ENCODE measurements around the gene HELZ2.

HELZ2 gene

DNA sequence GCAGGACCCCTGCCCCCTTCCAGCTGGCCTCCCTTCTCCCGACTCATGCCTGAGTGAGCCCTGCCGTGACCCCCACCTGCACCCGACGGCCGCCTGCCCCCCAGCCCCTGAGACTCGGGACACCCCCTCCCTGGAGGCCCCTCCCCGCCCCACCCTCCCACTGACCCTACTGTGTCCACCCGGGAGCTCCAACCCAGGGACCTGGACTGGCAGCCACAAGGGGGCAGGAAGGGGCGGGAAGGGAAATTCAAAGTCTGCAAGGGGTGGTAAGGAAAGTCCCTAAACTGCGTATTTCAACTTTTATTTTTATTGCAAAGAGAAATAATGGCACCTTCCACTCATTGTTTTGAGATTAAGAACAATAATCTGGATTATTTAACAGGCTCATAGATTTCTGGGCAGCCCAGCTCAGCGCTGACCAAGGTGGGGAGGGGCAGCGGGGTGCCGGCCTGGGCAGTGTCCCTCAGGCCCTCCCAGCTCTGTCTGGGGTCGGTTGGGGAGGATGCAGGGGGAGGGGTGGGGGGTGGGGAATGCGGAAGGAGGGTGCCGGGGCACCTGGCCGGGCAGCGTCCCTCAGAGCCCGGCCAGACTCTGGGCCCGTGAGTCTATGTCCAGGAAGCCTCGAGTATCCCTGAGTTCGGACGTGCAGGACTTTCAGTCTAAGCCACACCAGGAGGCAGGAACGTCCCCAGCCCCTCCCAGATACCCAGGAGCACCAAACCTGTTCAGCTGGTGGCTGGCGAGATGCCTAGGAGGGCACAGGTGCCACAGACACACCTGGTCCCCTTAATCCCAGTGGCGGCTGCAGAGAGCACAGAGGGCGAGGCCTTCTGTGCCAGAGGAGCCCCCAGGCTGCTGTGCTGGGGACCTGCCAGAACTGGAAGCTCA is 35.6 kb downstream of the HELZ2 start:
- ChIA-PET POLR2A (interaction anchor here (0.6 to 3.2 kb wide), 8 partner anchors 17 to 583 kb away, joined by 3 to 12 read pairs (median 4); partner anchors contain the start of gene HELZ2), CTCF (interaction anchor here (0.5 to 2.5 kb wide), 21 partner anchors 8 to 582 kb away, joined by 3 to 9 read pairs (median 4); partner anchors contain the start of genes PRPF6 and SAMD10)
- Histone ChIP-seq H3K9me3 (ENCODE audit: control insufficient read depth, insufficient read depth, low read depth, low read length) (no peaks in the 10 kb centered on the region), H3K4me1 (ENCODE audit: control insufficient read depth, insufficient read depth, low read length) (no peaks in the 10 kb centered on the region), H3K27ac (ENCODE audit: extremely low read depth, low read depth, low read length) (no peak overlapping the region), H3K4me3 (ENCODE audit: low read depth, low read length) (peak overlapping the region; percentile 23), H3K36me3 (ENCODE audit: control insufficient read depth in 2 of 2, insufficient read depth in 1 of 2, low read length in 2 of 2) (no peaks in the 10 kb centered on the region)
- no peak for TF ChIP-seq ZNF654 (tag by site-specific recombination; IDR thresholded peaks at IDR 0.05; ENCODE audit: low read depth)
- peak; percentile 4; the same call in 1 of the 2 replicates for TF ChIP-seq ZNF600 (tag by site-specific recombination; IDR thresholded peaks at IDR 0.05)
- TF ChIP-seq GLI4 (tag by site-specific recombination; IDR thresholded peaks at IDR 0.05): no peak
- no peak for TF ChIP-seq ZNF555 (tag by site-specific recombination; conservative IDR thresholded peaks at IDR 0.05)
- no peak for TF ChIP-seq KLF8 (tag by site-specific recombination; IDR thresholded peaks at IDR 0.05)
- TF ChIP-seq ZBTB21 (tag by site-specific recombination; IDR thresholded peaks at IDR 0.05): no peak
- TF ChIP-seq, protein P1, sequence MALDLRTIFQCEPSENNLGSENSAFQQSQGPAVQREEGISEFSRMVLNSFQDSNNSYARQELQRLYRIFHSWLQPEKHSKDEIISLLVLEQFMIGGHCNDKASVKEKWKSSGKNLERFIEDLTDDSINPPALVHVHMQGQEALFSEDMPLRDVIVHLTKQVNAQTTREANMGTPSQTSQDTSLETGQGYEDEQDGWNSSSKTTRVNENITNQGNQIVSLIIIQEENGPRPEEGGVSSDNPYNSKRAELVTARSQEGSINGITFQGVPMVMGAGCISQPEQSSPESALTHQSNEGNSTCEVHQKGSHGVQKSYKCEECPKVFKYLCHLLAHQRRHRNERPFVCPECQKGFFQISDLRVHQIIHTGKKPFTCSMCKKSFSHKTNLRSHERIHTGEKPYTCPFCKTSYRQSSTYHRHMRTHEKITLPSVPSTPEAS (tag by site-specific recombination; IDR thresholded peaks at IDR 0.05): no peak
- TF ChIP-seq, protein P2, sequence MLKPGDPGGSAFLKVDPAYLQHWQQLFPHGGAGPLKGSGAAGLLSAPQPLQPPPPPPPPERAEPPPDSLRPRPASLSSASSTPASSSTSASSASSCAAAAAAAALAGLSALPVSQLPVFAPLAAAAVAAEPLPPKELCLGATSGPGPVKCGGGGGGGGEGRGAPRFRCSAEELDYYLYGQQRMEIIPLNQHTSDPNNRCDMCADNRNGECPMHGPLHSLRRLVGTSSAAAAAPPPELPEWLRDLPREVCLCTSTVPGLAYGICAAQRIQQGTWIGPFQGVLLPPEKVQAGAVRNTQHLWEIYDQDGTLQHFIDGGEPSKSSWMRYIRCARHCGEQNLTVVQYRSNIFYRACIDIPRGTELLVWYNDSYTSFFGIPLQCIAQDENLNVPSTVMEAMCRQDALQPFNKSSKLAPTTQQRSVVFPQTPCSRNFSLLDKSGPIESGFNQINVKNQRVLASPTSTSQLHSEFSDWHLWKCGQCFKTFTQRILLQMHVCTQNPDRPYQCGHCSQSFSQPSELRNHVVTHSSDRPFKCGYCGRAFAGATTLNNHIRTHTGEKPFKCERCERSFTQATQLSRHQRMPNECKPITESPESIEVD (tag by site-specific recombination; IDR thresholded peaks at IDR 0.05): no peak
- no peak for TF ChIP-seq YY2 (tag by site-specific recombination; IDR thresholded peaks at IDR 0.05)
- TF ChIP-seq ZNF146 (tag by site-specific recombination; IDR thresholded peaks at IDR 0.05): no peak
- TF ChIP-seq ZNF416 (tag by site-specific recombination; IDR thresholded peaks at IDR 0.05): no peak
- TF ChIP-seq, protein P3, sequence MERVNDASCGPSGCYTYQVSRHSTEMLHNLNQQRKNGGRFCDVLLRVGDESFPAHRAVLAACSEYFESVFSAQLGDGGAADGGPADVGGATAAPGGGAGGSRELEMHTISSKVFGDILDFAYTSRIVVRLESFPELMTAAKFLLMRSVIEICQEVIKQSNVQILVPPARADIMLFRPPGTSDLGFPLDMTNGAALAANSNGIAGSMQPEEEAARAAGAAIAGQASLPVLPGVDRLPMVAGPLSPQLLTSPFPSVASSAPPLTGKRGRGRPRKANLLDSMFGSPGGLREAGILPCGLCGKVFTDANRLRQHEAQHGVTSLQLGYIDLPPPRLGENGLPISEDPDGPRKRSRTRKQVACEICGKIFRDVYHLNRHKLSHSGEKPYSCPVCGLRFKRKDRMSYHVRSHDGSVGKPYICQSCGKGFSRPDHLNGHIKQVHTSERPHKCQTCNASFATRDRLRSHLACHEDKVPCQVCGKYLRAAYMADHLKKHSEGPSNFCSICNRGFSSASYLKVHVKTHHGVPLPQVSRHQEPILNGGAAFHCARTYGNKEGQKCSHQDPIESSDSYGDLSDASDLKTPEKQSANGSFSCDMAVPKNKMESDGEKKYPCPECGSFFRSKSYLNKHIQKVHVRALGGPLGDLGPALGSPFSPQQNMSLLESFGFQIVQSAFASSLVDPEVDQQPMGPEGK (tag by site-specific recombination; IDR thresholded peaks at IDR 0.05): 0 out of 2 replicates have a peak, but pooled peaks have one; percentile 9
- peak; percentile 3; the same call in 1 of the 2 replicates for TF ChIP-seq KLF7 (tag by site-specific recombination; IDR thresholded peaks at IDR 0.05; ENCODE audit: borderline replicate concordance)
- TF ChIP-seq ZSCAN16 (tag by site-specific recombination; IDR thresholded peaks at IDR 0.05): no peak
- TF ChIP-seq WT1 (tag by site-specific recombination; IDR thresholded peaks at IDR 0.05): no peak
- no peak for TF ChIP-seq HOXA7 (CRISPR knock-in tag; IDR thresholded peaks at IDR 0.05; ENCODE audit: borderline replicate concordance)
- TF ChIP-seq RBAK (tag by site-specific recombination; IDR thresholded peaks at IDR 0.05): no peak
- no peak for TF ChIP-seq SP3 (tag by site-specific recombination; IDR thresholded peaks at IDR 0.05)
- no peak for TF ChIP-seq ZNF621 (tag by site-specific recombination; IDR thresholded peaks at IDR 0.05)
- TF ChIP-seq, protein P4, sequence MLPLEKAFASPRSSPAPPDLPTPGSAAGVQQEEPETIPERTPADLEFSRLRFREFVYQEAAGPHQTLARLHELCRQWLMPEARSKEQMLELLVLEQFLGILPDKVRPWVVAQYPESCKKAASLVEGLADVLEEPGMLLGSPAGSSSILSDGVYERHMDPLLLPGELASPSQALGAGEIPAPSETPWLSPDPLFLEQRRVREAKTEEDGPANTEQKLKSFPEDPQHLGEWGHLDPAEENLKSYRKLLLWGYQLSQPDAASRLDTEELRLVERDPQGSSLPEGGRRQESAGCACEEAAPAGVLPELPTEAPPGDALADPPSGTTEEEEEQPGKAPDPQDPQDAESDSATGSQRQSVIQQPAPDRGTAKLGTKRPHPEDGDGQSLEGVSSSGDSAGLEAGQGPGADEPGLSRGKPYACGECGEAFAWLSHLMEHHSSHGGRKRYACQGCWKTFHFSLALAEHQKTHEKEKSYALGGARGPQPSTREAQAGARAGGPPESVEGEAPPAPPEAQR (tag by site-specific recombination; IDR thresholded peaks at IDR 0.05): no peak
- TF ChIP-seq, protein P5, sequence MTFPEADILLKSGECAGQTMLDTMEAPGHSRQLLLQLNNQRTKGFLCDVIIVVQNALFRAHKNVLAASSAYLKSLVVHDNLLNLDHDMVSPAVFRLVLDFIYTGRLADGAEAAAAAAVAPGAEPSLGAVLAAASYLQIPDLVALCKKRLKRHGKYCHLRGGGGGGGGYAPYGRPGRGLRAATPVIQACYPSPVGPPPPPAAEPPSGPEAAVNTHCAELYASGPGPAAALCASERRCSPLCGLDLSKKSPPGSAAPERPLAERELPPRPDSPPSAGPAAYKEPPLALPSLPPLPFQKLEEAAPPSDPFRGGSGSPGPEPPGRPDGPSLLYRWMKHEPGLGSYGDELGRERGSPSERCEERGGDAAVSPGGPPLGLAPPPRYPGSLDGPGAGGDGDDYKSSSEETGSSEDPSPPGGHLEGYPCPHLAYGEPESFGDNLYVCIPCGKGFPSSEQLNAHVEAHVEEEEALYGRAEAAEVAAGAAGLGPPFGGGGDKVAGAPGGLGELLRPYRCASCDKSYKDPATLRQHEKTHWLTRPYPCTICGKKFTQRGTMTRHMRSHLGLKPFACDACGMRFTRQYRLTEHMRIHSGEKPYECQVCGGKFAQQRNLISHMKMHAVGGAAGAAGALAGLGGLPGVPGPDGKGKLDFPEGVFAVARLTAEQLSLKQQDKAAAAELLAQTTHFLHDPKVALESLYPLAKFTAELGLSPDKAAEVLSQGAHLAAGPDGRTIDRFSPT (tag by site-specific recombination; IDR thresholded peaks at IDR 0.05): 0 out of 2 replicates have a peak, but pooled peaks have one; percentile 39
- TF ChIP-seq GLIS2 (tag by site-specific recombination; IDR thresholded peaks at IDR 0.05): peak; percentile 6; the same call in 1 of the 2 replicates
- TF ChIP-seq ZNF140 (tag by site-specific recombination; IDR thresholded peaks at IDR 0.05): no peak
- no peak for TF ChIP-seq ZNF510 (tag by site-specific recombination; IDR thresholded peaks at IDR 0.05; ENCODE audit: insufficient replicate concordance)
- TF ChIP-seq ZBTB48 (tag by site-specific recombination; IDR thresholded peaks at IDR 0.05): no peak
- TF ChIP-seq ZNF133 (tag by site-specific recombination; IDR thresholded peaks at IDR 0.05): no peak
- TF ChIP-seq ZBTB8A (tag by site-specific recombination; IDR thresholded peaks at IDR 0.05): peak; percentile 4
- TF ChIP-seq MYNN (tag by site-specific recombination; IDR thresholded peaks at IDR 0.05; ENCODE audit: borderline replicate concordance): no peak
- no peak for TF ChIP-seq ZFP41 (tag by site-specific recombination; IDR thresholded peaks at IDR 0.05; ENCODE audit: borderline replicate concordance)
- TF ChIP-seq ZNF239 (tag by site-specific recombination; IDR thresholded peaks at IDR 0.05): no peak

Measured in HEK293 (cell line).